ENCODE measurements around the gene HOMEZ.
A peak's percentile ranks its signal among the peaks of the same experiment; 100 is the strongest.
"Not testable (repeated sequence)": the region's sequence is repeated elsewhere in the genome, so short reads cannot be mapped to it uniquely, and the experiment has no call there.

HOMEZ gene, protein sequence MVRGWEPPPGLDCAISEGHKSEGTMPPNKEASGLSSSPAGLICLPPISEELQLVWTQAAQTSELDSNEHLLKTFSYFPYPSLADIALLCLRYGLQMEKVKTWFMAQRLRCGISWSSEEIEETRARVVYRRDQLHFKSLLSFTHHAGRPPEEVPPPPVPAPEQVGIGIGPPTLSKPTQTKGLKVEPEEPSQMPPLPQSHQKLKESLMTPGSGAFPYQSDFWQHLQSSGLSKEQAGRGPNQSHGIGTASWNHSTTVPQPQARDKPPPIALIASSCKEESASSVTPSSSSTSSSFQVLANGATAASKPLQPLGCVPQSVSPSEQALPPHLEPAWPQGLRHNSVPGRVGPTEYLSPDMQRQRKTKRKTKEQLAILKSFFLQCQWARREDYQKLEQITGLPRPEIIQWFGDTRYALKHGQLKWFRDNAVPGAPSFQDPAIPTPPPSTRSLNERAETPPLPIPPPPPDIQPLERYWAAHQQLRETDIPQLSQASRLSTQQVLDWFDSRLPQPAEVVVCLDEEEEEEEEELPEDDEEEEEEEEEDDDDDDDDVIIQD

DNA sequence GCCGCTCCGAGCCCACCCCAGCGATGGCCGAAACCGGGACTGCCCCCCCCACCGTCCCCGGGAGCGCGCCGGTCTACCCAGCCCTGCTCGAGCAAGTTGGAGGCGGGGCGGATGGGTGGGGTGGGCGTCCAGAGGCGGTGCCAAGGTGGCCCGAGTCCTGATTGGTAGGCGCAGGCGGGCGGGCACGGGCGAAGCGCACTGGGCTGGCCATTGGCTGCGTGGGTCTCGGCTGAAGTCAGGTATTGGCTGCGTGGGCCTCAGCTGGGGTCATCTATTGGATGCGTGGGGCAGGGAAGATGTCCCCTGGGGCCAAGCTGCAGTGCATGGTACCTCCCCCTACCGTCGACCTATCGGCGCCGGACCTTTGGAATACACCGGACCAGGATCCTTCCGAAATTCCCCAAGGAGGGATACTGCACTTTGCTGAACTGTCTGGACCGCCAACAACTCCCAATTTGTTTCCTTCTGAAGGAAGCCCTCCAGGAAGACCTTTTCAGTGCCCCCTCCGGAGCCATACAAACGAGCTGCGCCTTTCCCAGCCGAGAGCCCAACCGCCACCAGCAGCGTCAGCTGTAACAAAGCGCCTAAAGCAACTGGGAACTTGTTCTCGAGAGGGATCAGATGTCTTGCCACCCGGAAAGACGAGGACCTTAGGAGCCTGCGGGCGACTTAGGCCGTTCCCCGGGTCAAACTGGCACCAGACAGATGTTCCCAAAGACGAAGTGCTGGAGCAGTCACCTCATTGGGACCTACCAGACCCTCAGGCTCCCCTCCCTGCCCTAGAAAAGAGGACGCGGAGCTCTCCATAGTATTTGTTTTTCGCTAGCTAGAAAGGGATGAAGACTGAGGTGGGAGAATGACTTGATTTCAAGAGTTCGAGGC lies at the start of gene HOMEZ:
HOMEZ (minus strand) TSS at position 113 of the 882 bp plus-strand sequence. CDS start 180 bp downstream, outside the sequence.
- peak; percentile 99 for DNase-seq

DNA sequence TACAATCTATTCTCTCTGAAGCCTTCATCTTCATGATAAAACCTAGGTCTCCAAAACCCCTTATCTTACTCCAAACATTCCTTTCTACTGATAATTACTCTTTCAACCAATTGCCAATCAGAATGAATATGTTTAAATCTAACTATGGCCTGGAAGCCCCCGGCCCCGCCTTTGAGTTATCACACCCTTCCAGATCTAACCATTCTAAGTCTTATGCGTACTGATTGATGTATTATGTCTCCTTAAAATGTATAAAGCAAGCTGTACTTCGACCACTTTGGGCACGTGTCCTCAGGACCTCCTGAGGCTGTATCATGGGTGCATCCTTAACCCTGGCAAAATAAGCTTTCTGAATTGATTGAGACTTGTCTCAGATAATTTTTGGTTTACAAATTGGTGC lies 49.7 kb upstream of the HOMEZ start:
- DNase-seq: no peak

DNA sequence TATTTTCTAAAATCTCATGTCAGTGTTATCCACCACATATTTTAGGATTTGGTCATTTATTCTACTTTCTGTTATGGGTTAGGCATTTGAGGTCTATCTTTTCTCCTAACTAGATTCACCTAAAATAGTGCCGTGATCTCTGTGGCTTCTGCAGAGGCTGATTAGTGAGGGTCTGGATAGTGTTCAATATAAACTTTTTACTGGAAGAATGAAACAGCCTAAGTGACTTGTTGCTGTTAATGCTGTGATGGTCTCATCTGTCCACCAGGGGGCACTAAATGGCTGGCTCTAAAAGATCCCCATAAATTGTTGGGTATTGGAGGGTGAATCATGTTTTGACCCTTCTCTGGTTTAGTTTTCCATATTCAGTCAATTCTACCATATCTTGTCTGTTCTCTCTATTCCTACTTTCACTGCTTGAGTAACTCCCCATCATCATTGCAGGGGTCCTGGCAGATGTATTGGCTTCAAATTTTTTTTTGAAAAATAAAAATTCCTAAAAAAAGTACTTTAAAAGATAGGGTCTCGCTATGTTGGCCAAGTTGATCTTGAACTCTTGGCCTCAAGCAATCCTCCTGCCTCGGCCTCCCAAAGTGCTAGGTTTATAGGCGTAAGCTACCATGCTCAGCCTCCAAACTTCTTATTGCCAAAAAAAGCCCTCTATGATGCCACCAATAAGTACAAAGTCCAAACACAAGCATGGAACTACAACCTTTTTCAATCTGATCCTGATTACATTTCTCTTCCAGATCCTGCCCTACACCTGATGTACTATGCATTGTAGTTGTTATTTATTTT lies 42.2 kb upstream of the HOMEZ start:
- DNase-seq: peak; percentile 71

DNA sequence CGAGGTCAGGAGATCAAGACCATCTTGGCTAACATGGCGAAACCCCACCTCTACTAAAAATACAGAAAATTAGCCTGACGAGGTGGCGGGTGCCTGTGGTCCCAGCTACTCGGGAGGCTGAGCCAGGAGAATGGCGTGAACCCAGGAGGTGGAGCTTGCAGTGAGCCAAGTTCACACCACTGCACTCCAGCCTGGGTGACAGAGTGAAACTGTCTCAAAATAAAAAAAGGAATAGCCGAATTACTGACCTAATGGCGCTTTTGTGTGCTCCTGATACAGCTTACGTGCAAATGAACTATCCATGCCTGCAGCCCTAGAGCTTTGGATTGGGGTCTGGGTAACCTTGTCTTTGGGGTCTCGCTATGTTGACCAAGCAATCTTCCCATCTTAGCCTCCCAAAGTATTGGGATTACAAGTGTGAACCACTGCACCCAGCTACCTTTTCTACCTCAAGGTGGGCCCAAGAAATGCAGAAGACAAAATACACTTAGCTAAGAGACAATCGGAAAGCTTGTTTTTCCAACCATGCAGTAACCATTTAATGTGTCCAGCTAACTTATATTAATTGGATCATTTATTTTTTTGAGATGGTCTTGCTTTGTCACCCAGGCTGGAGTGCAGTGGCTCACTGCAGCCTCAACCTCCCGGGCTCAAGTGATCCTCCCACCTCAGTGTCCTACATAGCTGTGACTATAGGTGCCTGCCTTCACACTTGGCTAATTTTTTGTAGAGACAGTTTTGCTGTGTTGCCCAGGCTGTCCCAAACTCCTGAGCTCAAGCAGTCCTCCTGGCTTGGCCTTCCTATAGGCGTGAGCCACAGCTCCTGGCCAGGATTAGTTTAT lies 40.8 kb upstream of the HOMEZ start:
- no peak for DNase-seq

DNA sequence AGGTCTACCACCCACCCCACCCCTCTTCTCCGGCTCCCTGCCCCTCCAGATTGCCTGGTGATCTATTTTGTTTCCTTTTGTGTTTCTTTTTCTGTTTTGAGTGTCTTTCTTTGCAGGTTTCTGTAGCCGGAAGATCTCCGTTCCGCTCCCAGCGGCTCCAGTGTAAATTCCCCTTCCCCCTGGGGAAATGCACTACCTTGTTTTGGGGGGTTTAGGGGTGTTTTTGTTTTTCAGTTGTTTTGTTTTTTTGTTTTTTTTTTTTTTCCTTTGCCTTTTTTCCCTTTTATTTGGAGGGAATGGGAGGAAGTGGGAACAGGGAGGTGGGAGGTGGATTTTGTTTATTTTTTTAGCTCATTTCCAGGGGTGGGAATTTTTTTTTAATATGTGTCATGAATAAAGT lies 39.8 kb upstream of the HOMEZ start:
- DNase-seq: not testable (repeated sequence)

DNA sequence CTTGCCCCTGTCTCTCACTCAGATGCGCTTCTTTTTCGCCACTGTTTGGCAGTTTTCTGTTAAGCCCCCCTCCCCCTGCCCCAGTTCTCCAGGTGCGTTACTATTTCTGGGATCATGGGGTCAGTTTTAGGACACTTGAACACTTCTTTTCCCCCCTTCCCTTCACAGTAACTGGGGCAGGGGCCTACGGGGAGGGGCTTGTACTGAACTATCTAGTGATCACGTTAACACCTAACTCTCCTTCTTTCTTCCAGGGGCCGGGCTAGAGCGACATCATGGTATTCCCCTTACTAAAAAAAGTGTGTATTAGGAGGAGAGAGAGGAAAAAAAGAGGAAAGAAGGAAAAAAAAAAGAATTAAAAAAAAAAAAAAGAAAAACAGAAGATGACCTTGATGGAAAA lies 39.1 kb upstream of the HOMEZ start:
- DNase-seq: no peak

DNA sequence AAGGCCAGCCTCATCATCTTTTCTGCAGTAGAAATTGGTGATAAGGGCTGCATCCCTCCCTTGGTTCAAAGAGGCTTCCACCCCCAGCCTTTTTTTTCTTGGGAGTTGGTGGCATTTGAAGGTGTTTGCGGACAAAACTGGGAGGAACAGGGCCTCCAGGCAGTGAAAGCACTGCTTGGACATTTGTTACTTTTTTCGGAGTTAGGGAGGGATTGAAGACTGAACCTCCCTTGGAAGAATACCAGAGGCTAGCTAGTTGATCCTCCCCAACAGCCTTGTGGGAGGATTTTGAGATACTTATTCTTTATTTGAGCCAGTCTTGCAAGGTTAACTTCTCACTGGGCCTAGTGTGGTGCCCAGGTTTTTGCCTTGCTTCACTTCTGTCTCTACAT lies 38.5 kb upstream of the HOMEZ start:
- DNase-seq: no peak

DNA sequence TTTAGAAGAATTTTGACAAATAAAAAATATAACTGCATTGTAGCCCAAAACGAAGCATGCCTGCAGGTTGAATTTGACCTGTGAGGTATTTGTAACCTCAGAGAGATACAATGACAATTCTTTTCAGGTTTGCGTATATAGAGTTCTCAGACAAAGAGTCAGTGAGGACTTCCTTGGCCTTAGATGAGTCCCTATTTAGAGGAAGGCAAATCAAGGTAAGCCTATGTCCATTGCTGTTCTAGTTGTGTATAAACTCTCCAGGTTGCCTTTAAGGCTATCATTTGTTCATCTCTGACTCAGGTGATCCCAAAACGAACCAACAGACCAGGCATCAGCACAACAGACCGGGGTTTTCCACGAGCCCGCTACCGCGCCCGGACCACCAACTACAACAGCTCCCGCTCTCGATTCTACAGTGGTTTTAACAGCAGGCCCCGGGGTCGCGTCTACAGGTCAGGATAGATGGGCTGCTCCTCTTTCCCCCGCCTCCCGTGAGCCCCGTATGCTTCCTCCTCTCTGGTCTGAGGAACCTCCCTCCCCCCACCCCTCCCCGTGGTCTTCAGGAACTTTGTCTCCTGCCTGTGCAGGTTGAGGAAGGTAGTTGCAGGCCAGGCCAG lies 38.0 kb upstream of the HOMEZ start:
- no peak for DNase-seq

DNA sequence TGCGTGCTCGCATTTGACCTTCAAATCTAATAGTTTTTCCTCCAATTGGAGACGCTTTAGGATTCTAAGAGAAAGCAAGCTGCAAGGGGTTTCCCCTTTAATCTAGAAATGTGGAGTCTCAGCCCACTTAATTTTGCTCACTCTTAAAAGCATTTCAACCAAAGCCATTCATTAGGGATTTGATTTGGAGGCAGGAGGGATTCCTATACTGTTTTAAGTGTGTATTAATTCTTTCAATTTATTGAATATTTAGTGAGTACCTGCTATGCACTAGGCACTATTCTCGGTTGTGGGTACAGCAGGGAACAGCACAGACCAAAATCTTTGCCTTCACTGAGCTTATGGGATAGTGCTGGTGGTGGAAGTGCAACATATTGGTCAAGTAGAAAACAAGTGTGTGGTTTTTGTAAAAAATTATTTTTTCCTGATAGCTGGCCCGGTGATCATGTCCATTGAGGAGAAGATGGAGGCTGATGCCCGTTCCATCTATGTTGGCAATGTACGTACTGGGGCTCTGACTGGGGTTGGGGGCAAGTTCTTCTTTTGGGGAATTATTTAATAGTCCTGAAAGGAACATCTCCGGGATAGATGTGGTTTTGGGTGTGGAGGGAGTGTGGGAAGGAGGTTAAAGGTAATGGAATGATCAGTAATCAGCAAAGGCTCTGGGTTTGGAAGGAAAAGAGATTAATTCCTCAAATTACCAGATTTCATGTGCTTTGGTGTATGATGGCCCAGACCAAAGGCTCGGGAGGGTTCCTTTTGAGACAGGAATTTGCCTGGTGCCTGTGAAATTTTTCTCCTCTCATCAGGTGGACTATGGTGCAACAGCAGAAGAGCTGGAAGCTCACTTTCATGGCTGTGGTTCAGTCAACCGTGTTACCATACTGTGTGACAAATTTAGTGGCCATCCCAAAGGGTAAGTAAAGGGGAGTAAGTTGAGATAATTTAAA lies 36.9 kb upstream of the HOMEZ start:
- DNase-seq: no peak

DNA sequence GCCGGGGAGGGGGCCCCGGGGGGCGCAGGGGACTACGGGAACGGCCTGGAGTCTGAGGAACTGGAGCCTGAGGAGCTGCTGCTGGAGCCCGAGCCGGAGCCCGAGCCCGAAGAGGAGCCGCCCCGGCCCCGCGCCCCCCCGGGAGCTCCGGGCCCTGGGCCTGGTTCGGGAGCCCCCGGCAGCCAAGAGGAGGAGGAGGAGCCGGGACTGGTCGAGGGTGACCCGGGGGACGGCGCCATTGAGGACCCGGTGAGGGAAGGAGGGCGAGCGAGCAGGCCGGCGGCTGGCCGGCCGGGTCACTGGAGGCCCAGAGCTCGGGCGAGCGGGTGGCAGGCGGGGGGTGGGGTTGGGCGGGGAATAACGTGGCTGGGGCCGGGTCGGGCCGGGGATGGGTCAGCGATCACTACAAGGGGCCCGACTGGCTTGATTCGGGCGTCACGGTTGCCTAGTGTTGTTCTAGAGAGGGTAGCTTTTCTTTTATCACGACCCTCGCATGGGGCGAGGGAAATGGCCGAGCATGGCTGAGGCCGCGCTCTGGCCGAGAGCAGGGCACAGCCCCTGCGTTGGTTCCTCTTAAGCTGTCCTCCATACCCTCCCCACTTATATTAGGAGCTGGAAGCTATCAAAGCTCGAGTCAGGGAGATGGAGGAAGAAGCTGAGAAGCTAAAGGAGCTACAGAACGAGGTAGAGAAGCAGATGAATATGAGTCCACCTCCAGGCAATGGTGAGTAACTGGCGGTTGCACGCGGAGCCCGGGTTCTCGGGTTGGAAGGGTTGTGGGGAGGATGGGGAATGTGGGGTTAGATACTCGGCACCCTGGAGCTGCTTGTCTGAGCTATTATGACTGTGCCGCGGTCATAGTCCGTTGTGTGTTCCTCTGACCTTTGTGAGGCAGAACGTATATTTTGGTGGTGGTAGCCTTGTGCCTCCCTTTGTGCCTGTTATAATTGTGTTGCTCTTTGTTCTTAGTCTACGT lies 35.9 kb upstream of the HOMEZ start:
- DNase-seq: peak; percentile 15

DNA sequence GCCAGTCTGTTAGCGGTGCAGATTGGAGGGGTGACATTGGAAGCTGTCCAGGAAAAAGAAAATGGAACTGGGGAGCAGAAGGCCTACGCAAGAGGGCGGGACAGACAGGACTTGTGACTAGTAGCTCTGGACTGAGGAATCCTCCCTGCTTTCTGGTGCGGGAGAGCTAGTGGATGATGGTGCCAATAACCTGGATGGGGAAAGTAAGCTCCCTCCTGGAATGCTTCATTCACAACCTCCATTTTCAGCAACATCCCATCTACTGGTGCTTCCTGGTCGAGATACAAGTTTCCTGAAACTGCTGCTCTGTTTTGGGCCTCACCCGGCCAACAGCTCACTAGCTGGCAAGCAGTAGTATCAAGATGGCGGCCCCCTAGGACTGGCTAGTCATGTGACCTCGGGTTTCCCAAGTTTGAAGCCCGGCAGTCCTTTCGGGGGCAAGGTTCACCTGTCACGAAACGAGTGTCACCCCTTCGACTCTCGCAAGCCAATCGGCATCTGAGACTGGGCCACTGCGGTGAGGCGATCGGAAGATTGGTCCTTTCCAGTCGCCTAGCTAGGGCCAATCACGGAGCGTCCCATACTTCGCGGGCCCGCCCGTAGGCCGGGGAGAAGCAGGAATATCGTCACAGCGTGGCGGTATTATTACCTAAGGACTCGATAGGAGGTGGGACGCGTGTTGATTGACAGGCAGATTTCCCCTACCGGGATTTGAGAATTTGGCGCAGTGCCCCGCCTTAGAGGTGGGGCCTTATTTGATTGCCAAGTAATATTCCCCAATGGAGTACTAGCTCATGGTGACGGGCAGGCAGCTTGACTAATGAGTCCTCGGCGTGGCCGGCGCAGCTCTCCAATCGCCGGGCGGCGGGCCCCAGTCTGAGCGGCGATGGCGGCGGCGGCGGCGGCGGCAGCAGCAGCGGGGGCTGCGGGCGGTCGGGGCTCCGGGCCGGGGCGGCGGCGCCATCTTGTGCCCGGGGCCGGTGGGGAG lies 34.9 kb upstream of the HOMEZ start, which contains the start of gene PABPN1:
PABPN1 (plus strand) TSS at position 874 of the 988 bp plus-strand sequence; CDS start at position 887, 13 bp downstream.
- DNase-seq: peak; percentile 100

DNA sequence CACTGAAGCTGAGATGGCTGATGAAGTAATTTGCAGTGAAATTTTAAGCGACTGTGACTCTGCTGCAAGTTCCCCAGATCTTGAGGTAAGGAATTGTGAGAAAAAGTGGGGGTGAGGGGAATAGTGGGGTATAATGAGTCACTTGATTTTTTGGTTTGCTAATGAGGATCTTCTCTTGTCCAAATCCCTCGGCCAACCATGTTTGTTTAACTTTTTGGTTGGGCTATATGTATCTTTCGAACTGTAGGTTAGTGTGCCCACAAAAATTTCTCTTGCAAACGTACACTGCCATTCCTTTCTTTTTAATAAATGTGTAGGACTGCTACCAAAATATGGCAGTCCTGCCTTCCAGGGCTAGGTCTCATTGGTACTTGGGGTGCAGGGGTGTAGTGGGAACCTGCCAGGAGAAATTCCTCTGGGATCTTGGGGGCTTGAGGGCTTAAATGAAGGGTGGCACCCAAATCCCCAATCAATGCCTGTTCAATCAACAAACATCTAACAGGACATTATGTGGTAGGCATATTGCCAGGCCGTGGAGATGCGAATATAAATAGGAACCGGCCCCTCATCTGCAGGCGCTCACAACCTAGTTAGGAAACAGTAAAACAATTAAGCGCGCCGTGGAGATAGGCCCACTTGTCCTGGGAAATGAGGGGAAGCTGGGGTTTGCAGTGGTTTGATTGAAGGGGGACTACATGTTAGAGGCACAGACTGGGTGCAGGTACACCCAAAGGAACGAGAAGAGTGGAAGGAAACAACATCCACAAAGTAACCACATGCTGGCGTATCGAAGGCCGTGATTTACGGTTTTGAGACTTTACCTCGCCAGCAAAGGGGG lies 34.0 kb upstream of the HOMEZ start:
- DNase-seq: no peak

DNA sequence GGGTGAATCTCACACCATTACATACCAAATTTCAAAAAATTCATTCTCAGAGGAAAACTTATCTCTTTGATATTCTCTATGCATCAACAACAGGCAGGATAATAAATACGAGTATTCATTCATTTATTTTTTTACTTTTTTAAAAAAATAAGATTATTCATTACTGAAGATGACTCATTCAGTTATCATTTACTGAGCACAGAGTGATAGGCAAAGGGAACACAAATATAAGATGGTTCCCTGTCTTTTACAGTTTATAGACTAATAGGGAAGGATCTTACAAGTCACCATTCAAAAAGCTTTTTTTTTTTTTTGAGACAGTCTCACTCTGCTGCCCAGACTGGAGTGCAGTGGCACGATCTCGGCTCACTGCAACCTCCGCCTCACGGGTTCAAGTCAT lies 30.4 kb upstream of the HOMEZ start:
- DNase-seq: no peak

DNA sequence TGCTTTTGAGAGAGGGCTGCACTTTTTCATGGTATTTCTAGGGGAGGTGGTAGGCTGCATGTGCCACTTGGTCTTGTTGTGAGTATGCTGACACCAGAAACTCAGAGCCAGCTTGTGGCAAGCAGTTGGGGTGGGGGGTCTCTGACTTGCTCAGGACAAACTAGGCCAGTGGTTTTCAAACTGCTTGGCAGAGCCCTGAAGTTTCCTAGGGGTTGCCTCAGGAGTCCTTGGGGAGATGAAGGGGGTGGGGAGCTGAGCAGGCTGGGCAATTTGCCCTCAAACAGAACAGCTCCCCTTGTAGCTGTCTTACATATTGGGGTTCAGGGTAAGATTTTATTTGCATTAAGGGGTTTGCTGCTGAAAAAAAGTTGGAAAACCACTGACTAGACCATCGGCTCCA lies 24.6 kb upstream of the HOMEZ start:
- no peak for DNase-seq

DNA sequence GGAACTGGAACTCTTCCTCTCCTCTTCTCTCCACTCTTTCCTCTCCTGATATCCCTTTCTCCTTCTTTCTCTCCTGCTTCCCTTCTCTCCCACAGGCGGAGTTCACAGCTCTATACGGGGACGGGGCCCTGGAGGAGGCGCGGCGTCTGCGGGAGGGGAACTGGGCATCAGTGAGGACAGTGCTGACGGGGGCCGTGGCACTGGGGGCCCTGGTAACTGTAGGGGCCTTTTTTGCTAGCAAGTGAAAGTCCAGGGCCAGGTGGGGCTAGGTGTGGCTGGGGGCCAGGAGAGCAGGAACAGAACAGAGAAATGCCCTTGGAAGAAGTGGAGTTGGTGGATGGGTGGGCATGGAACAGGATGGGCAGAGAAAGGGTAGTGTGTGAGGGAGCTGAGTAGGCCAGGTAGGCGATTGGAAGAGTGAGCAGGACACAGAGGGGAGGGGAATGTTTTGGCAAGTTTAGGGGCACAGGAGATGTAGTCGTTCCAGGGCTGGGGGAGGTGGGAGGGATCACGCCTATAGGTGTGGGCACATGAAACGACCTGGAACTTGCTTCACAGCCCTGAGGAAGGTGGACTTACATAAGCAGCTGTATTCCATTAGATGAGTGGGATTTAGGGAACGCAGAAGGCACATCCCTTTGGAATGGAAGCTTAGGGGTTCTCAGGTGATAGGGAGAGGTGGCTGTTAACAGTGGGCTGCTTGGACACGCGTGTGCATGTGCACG lies 23.0 kb upstream of the HOMEZ start:
- no peak for DNase-seq
